Stimulated activated CD8-positive, alpha-beta memory T cell treated with anti-CD3 and anti-CD28 coated beads, Interleukin-4, amount 100 ng/mL, for 48 hours (primary cell): ENCODE data around the gene C5orf58.
A peak's percentile ranks its signal among the peaks of the same experiment; 100 is the strongest.

ENCODE experiments used
- DNase-seq: peaks from one replicate; pipeline ENCODE4 v3.0.0-alpha.2; 2020

Gene C5orf58, protein sequence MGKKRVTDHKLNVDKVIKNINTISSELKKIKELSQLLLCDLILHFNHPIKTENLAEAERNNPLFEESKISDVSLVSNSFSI

DNA sequence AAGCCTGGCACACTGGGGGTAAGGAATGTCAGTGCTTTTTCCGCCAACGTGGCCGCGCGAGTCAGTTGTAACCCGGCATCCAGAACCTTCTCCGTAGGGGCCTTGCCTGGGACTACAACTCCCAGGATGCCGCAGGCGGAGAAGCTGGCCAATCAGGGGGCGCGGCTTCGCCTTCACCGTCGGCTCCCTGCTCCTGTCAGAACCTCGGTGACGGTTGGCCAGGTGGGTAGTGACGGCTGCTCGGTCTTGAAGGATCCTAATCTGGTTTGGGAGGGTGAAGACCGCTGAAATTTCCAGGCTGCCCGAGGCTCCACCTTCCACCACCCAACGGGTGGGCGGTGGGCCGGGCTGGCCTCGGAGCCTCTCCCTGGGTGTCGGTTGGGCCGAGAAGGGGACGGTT is at the start of gene C5orf58:
Gene C5orf58 (plus strand): TSS at position 200 of the 400 bp plus-strand sequence. CDS start 1,992 bp downstream, outside the sequence.
- DNase-seq: no peak

DNA sequence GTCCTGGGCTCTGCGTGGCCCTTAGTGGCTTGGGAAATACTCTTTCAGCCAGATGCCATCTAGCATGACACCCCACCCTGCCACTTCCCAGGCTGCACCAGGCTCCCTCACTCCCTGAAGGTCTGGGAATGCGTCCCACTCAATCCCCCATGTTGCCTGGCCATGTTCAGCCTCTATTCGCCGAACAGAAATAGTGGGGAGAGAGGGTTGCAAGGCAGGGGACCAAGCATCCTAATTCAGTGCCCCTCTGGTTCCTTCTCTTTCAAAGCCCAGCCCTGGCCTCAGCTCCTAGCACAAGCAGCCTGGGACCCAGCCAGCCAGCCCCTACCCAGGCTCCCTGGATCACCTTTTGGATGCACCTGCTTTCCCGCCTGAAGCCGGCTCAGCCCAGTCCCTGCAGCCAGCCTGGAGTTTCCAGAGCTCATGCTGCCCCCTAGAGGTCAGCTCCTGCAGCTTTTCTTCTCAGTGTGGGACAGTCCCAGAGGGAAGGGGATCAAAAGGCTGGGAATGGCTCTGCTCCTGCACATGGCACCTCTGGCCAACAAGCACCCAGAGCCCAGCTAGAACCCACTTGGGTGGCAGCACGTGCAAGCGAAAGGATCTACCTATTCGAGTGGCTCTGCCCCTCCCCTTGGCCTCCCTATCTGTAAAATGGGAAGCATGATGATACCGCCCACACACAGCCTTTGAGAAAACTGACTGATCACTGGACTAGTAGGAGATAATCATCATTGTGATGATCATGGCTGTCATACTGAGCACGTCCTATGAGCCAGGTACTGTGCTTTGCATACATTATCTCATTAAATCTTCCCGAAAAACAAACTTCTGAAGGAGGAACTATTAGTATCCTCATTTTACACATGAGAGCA is 48.7 kb upstream of the C5orf58 start:
- DNase-seq: peak; percentile 73

DNA sequence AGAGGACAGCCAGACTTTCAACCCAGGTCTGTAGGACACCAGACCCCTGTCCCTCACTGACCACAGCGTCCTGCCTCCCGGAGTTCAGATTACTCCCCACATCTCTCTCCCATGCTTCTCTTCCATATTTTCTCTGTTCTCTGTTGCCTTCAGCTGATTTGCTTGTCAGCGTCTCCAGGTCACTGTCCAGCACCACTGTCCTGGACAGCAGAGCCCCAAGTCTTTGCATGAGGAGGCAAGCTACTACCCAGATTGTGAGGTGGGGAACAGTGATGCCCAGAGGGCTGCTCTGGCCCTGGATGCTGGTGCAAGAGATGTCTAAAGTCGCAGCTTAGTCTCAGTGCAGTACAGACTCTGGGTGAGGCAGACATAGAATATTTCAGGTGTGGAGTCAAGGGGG is 48.0 kb upstream of the C5orf58 start:
- no peak for DNase-seq

DNA sequence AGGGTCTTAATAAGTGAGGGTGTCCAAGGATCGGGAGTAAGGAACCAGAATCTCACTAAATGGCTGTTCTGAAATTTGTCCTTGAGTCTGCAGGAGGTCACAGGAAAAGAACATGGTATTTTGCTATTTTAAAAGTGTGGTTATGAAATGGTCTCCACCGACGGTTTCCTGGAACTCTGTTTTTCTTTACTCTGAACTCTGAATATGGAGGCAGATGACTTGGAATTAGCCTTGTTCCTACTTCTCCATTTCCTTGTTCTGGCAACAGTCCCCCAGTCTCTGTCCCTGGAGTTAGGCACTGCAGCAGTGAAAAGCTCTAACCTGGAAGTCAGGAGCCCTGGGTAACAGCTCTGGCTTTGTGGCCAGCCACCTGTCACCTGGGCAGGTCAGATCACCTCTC is 46.6 kb upstream of the C5orf58 start:
- DNase-seq: no peak

DNA sequence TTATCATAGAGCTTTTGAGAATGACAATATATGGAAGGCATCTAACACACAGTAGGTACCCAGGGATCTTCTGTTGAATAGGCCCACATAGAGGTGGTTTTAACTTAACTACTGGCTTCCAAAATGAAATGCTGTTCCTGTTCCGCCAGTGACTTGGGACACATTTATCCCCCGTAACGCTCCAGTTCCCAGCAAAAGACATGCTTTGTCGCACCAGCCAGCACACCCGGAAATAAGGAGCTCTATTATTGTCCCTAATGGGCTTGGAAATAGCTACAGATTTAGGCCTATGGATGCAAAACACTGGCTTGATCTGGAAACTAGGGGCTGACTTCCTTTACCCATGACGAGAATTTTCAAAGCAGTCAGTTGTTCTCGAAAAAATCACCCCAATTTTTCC is 45.9 kb upstream of the C5orf58 start:
- DNase-seq: no peak

DNA sequence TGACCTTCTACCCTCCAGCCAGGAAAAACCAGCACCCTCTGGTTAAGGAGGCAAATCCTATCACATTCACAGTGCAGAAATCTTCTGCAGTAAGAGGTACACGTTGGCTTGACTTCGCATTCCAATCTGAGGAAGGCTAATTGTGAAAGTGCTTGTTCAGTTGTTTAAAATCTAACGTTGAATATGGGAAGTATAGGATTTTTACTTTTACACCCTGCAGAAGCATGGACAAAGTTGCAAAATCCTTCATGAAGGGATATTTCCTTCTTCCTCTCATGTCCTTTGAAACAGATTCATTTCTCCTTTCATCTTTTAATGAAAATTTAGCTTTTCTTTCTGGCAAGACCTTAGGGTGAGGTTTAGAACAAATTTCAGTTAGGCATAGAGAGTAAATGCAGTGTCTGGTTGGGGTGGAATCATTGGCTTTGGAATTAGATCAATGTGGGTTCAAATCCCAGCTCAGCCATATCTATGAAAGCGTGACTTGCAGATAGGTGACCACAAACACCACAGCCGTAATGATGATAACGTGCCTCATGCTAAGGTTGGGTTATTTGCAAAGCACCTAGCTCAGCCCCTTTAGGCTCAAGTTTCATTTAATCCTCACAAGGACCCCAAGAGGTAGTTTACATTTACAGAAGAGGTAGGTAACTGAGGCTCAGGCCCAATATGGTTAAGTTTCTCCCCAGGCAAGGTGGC is 42.2 kb upstream of the C5orf58 start:
- DNase-seq: no peak

DNA sequence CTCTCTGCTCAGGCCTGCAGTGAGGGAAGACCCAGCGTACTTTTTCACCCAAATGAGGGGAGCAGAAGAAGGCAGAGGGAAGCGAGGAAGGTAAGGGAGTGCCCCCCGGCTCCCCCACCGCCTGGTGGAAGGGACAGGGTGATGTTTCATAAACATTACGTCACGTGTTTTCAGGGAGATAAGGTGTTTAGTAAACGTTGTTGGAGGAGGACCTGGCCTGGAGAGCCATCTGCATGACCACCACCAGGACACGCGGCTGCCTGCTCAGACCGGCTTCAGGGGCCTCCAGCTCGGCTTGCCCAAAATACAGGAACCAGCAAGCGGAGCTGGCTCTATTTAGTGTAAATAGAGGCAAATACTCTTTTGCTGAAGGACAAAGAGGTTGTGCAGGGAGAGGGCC is 40.0 kb upstream of the C5orf58 start:
- DNase-seq: no peak

DNA sequence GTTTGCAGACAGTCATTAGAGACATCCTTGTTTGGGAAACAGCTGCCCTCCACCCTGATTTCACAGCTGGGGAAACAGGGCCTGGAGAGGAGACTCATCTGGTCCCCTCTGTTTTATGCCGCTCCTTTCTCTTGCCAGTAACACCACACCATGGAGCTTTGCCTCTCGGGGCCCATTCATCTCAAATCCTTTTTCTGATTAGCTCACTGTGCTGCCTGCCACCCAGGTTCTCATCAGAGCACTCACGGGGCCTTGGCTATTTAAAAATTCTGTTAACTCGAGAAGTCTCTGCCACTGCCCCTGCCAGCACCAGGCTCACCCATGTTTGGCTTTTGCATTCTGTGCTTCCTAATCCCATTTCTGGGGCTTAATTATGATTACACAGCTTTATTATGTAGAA is 36.8 kb upstream of the C5orf58 start:
- DNase-seq: no peak

DNA sequence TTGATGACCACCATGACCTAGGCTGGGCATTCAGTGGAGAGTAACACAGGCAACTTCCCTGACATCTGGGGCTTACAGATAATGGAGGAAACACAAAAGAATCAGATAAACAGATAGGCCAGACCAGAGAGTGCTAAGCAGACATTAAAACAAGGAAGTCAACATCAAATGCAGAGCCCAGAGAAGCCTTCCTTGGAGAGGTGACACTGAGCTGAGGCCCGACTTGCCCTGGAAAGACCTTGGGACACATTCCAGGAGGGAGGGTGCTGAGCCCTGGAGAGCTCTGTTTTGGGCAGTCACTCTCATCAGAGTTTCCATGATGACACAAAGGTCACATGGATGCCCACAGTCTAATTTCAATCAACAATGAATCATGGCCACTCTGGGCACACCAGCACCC is 31.9 kb upstream of the C5orf58 start:
- DNase-seq: no peak

DNA sequence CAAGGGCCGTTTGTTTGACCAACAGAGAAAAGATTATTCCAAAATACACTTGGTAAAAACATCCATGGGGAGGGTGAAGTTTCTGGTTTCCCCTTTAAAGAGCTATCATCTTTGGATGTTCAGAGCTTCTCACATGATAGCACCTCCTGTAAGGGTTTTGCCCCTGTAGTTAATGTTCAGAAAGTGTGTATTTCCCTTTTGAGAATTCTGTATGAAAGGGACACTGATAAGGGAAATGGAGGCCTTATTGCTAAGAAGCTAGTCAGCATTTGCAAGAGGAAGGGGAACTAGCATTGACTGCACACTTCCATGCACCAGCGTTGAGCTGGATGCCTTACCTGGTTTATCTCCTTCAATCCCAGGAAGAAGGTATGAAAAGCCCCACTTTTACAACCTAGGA is 31.5 kb upstream of the C5orf58 start:
- no peak for DNase-seq

DNA sequence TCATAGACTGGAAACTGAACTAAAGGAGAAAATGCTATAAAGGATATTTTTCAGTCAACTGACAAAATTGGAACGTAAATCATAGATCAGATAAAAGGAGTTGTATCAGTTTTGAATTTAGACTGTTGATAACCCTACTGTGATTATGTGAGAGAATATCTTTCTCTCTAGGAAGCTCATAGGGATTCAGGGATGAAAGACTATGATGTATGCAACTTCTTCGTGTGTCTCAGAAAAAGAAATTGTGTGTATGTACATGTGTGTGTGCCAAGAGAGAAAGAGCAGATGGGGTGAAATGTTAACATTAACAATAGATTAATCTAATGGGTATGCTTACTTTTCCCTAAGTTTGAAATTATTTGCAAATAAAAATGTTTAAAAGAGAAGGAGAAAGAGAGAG is 30.7 kb upstream of the C5orf58 start:
- no peak for DNase-seq

DNA sequence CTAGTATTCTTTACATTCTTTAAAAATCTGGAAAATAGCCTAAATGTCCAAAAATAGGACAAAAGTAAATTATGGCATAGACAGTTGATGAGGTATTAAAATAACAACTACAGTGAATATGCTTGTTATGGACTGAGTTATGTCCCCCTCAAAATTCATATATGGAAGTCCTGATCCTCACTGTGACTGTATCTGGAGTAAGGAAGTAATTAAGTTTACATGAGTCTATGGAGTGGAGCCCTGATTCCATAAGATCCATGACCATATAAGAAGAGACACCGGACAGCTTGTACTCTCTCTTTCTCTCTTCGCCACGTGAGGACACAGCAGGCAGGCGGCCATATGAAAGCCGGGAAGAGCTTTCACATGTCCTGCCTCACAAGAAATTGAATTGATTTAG is 28.6 kb upstream of the C5orf58 start:
- DNase-seq: no peak

DNA sequence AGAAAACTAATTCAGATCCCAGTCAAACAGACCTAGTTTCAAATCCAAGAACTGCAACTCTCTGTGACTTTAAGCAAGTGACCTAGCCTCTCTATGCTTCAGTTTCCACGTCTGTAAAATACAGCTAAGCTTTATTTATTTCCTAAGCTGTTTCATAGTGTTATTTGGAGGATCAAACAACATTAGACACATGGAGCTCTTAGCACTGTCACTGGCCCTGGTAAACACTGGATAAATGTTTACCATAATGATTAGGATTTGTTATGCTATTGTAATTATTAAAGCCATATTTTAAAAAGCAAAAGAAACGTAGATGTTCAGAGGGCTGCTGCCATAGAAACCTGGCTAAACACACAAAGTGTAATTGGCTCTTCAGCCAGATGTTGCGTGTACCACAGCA is 26.6 kb upstream of the C5orf58 start:
- DNase-seq: no peak

DNA sequence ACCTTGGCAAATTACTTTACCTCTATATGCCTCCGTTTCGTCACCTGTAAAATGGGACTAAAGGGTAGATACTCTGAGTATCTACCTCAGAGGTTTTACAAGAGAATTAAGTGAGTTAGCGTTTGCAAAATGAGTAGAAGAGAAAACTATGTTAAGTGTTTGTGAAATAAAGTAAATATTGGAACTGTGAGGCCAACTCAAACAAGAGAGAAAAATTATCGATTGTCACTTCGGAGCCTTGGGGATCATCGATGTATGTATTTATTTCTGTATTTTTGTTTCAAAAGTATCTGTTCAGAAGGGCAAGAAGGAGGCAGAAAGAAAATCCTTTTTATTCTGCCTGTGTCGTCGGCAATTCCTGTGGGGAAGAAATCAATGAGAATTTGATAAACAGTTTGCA is 25.8 kb upstream of the C5orf58 start:
- no peak for DNase-seq

DNA sequence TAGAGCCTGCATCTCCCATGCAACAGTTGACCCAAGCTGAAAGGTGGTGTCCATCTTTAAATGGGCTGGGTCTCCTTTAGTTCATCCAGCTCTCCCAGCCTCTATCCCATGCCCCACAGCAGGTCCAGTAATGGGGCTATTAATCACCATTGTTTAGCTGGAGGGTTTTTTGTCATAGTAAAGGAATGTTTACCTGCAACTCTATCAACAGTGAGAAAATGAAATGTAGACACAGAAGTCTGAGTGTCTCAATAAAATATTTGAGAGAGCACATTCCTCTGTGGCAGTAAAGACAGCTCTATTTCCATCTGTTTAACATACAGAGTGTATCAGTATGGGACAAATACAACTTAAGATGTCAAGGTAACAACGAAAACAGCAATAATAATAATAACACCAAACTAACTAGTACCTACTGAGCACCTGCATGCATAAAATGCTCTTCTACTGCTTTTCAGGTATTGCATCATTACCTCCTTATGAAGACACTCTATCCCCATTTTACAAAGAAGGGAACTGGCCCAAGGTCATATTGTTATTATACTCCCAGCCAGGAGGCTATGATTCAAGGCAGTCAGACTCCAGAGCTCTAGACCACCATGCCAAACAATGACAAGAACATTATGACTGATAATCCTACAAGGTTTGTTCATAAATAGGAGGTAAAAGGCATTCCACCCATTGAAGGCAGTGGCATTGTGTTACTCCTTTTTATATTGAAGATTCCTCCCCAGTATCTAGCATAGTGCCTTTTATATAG is 21.0 kb upstream of the C5orf58 start:
- DNase-seq: no peak

DNA sequence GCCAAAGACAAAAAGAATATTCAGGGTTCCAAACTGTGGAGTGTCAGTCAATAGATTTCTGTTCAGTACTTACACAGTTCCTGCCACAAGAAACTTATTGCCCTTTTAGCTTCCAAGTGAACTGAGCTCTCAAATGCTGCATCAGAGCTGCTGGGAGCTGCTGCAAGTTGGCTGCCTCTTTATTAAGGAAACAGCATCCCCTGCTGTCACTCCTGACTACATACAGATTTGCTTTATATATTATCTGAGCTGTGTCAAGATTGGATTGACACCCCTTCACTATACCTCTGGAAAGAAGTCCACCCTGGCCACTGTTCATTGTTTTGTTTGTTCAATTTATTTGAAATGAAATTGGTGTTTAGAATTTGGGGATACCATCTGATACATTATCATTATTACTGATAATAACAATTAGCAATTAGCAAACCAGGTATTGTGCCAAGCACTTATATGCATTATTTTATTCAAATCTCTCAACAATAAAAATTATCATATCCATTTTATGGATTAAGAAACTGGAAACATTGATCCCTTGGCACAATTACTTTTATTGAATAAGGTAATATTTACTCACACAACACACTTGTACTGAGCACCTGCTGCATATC is 16.4 kb upstream of the C5orf58 start:
- DNase-seq: no peak

DNA sequence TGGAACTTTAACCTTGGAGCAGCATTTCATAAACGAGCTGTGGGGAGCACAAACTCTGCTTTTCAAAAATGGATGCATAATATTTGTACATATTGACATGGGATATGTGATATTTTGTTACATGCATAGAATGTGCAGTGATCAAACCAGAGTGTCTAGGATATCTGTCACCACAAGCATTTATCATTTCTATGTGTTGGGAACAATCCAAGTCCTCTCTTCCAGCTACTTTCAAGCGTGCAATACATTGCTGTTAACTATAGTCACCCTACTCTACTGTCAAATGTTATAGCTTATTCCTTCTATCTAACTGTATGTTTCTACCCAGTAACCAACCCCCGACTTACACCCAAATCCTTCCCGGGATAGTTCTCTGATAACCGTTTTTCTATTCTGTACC is 15.0 kb upstream of the C5orf58 start:
- DNase-seq: no peak

DNA sequence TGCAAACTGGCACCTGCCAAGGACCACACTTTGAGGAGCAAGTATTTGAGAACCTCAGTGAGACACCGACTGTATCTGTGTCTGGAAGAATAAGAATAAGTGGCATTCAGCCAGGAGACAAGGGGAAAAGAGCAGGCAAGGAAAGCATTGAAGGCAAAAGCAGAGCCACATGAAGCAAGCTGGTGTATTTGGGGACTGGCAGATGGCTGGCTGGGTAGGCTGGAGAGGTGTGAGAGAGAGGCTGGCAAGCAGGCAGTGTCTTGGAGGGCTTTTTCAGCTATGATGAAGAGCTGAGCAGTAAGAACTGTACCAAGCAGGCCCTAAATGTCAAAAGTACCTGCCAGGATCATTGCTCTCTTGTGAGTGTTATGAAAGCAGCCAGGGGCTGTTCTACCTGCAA is 14.1 kb upstream of the C5orf58 start:
- no peak for DNase-seq

DNA sequence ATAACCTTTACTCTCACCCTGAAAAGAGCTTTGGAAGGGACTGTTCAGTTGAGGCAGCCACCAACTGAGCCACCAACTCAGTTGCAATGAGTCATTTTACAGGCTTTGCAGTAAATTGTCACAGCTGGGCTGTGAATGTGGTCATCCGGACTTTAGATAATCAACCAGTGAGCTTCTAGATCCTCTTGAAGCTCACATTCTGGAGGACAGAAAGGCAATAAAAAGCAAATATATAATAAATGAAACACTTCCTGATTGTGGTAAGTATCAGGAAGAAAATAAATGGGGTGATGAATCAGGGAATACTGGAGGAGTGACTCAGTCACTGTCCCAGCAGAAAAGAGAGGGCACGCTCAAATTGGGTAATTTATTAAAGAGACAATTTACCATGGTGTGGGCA is 13.2 kb upstream of the C5orf58 start:
- no peak for DNase-seq

DNA sequence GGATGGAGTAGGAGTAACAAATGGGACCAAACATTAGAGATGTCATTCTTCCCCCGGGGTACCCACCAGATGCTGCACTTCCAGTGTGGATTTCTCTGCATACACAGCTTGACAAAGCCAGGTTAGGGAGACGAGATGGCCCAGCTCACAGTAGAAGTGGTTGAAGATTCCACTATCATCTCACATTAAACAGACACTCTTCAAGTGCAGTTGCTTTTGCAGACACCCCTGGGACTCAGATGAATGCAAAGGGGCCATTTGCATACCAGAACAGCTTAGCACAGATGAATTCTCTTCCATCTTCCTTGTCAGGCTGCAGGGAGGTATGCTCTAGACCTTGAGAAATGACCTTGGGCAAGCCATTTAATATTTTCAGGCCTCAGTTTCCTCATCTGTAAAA is 12.6 kb upstream of the C5orf58 start:
- no peak for DNase-seq

DNA sequence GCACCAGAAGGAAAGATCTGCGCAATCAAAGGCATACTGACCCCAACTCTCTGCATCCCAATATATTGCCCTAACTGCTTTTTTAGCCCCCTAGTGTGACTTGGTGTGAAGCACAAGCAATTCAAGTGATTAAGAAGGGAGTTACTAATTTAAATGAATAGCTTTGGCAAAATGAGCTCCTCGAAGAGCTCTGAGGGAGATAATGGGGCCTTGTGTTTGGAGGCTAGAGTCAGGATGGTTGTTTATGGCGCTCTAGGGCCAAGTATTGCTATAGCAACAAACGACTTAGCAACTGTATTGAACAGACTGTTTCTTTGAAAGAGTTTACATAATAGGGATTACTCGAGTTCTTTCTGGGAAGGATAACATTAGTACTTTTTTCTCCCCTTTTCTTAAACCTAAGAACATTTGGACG is 11.5 kb upstream of the C5orf58 start:
- no peak for DNase-seq

DNA sequence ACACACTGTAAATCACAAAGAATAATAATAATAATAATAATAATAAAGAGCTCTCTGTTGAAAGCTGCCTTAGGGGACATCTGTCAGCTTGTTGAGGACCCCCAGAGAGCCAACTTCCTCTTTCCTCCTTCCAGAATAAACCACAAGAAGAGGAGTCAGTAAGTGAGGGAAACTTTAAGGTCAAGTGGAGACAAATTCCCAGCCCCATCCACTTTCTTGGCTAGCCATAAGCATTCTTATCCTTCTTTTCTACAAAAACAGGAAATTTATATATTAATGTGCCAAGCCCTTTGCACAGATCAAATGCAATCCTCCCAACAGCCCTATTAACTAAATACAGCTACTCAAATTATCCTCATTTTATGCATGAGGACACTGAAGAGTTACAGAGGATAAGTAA is 9.4 kb upstream of the C5orf58 start:
- DNase-seq: no peak

DNA sequence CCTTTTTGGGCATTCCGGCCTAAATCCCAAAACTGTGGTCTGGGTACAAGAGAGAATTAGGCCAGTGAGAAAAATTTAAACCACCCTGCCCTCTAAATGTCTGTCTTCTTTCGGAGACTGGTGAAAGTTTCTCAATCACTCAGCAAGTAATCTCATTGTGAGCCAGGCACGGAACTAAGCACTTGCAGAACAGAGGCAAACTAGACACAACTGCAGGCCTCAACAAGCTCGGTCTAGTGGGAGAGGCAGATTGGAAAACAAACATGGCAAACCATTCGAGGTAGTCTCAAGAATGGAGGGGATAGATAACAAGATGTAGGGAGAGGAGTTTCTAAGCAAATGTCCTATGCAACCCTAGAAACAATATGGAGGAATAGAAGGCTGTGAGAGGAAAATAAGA is 8.9 kb upstream of the C5orf58 start:
- no peak for DNase-seq
